Measurements from ENCODE around the gene SPATA7.
"Not testable (repeated sequence)": the region's sequence is repeated elsewhere in the genome, so short reads cannot be mapped to it uniquely, and the experiment has no call there.

The SPATA7 gene, protein sequence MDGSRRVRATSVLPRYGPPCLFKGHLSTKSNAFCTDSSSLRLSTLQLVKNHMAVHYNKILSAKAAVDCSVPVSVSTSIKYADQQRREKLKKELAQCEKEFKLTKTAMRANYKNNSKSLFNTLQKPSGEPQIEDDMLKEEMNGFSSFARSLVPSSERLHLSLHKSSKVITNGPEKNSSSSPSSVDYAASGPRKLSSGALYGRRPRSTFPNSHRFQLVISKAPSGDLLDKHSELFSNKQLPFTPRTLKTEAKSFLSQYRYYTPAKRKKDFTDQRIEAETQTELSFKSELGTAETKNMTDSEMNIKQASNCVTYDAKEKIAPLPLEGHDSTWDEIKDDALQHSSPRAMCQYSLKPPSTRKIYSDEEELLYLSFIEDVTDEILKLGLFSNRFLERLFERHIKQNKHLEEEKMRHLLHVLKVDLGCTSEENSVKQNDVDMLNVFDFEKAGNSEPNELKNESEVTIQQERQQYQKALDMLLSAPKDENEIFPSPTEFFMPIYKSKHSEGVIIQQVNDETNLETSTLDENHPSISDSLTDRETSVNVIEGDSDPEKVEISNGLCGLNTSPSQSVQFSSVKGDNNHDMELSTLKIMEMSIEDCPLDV

DNA sequence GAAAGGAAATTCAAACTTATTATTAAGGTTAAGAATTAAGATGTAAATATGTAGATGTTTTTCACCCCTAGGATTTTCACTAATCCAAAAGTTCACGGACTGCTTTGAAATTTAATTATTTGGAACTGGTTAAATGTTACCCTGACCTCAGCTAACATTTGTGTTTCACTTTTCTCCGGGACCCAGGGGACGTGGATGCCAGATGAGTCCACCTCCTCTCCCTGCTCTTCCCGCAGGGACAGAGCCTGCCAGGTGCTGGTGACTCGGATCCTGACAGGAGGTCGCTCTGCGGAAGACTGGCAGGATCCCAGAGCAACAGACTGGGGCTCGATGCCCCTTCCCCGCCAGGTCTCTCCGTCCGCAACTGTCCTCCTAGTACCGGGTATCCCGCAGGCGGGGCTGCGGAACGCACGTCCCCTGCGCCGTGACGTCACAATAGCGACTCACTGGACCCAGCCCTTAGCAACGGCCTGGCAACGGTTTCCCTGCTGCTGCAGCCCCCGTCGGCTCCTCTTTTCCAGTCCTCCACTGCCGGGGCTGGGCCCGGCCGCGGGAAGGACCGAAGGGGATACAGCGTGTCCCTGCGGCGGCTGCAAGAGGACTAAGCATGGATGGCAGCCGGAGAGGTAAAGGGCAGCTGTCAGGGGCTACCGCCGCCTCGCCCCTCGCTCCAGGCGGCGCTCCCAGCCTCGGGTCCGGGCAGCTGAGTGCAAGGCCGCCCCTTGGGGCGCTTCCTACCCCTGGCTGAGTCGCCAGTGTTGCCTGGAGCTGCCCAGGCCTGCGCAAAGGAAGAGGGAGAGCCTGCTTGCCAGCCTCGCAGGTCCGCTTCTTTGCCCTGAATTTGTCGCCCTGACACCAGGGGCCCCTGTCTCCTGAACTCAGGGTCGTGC, at the start of gene SPATA7:
SPATA7 (plus strand) TSS at position 446 of the 890 bp plus-strand sequence; CDS start at position 608, 162 bp downstream.
- peak; percentile 69 to 73 for DNase-seq

DNA sequence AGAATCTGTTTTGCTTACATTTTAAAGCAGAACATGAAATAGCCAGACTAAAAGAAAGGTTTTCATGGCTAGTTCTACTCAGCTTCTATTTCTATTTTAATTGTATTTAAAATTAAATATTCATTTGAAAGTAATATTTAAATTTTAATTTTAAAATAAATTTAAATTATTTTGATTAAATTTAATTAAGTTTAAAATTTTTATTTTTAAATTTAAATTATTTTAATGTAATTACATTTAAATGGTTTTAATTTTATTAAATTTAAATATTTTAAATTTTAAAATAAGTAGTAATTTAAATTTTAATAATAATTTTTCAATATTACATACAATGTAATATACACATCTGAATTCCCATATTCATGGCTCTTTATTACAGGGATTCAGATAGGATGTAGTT, 45.1 kb upstream of the SPATA7 start:
- no peak for DNase-seq

DNA sequence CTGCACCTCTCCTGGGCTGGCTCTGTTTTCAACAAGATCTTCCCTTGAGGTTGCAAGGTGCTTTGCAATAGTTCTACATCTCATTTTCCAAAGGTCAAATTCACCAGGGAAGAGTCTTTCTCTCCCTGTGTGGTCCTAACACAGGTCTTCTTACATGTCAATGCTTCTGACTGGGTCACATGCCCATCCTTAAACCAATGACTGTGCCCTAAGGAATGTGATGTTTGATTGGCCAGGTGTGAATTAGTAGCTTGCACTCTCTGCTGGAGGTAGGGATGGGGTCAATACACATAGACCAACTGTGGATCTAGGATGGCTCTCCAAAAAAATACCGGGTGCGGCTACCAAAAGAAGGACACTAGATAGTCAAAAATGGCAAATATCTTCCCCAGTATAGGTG, 42.5 kb upstream of the SPATA7 start:
- no peak for DNase-seq

DNA sequence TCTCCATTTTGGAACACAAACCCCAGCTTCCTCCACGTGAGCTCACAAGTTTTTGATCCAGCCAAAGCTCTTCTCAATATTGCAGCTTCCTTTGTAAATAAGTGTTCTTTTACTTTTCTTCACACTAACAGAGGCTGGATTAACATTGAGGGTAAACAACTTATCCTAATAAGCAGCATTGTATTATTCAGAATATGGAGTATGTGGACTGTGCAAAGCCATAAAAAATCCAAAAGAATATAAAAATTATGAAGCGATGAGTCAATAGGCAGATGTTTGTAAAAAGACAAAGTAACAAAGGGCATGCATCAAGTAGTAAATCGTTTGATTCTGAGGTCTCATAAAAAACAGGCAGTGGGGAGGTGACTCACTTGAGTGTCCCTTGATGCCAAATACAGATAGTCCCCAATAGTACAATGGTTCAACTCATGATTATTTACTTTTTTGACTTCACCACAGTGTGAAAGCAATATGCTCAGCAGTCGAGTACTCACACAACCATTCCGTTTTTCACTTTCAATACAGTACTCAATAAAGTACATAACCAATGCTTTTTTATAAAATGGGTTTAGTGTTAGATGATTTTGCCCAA, 39.3 kb upstream of the SPATA7 start:
- no peak for DNase-seq

DNA sequence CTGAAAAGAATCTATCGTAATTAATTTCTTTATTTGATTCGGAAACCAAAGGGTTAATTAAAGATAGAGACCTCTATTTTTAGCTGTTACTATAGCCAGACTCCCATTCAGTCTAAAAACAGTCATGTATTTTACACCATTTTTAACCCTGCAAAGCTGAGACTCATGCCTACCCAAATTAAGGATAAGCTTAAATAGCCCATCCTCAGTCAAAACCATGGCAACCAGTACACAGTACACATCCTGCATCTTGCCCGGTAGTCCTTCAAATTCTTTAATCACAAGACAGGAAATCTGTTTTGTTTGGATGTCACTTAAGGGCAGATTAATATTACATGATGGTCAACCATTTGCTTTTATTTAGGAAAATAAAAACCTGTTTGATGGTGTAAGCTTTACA, 36.9 kb upstream of the SPATA7 start:
- no peak for DNase-seq

DNA sequence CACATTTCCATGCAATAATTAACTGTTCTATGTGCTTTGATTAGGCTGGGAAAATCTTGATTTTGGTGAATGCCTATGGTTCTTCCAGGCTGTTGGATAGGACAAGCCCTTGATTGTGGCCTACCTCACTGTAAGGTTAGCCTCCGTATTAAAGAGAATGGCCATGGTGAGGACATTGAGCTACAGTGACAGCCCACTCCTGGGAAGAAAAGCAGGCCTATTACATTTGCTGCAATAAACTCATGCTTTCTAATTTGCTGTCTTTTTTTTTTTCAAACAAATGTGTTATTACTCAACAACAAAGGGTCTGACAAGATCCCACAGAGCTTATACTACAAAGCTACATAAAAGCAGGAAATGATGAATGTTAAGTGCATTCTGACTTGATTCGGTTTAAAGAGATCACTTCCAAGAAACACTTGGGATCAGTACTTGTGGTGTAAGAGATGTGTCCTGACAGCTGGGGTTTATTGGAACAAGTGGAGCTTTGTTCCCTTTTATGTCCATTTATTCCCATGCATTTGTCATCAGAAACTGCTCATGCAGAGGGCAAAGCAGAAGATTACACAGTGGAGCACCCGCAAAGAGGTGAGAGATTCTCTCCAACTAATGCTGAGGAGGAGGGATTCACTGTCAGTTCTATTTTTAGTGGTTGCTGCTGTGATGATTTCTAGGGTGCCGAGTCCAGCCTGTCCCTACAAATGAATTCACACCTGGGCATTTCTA, 33.3 kb upstream of the SPATA7 start:
- DNase-seq: no peak

DNA sequence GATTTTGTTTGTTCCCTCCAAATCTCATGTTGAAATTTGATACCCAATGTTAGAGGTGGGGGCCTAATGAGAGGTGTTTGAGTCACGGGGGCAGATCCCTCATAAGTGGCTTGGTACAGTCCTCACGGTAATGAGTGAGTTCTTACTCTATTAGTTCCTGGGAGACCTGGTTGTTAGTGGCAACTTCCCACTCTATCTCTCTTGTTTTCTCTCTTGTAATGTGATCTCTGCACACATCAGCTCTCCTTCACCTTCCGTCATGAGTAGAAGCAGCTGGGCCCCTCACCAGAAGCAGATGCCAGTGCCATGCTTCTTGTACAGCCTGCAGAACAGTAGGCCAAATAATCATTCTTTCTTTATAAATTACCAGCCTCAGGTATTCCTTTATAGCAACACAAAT, 32.8 kb upstream of the SPATA7 start:
- DNase-seq: no peak

DNA sequence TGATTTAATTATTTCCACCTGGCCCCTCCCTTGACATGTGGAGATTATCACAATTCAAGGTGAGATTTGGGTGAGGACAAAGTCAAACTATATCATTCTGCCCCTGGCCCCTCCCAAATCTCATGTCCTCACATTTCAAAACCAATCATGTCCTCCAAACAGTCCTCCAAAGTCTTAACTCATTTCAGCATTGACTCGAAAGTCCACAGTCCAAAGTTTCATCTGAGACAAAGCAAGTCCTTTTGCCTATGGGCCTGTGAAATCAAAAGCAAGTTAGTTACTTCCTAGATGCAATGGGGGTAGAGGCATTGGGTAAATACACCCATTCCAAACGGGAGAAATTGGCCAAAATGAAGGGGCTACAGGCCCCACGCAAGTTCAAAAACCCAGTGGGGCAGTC, 31.1 kb upstream of the SPATA7 start:
- no peak for DNase-seq

DNA sequence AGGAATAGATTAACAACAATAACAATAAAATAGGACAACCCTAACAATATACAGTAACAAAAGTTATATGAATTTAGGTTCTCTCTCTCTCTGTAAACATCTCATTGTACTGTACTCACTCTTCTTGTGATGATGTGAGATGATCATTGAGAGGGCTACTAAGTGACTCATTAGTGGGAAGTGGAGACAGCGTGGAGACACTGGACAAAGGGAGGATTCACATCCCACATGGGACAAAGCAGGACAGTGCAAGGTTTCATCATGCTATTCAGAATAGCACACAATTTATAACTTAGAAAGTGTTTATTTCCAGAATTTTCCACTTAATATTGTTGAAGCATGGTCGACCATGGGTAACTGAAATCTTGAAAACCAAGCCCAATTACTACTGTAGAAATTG, 26.0 kb upstream of the SPATA7 start:
- DNase-seq: no peak

DNA sequence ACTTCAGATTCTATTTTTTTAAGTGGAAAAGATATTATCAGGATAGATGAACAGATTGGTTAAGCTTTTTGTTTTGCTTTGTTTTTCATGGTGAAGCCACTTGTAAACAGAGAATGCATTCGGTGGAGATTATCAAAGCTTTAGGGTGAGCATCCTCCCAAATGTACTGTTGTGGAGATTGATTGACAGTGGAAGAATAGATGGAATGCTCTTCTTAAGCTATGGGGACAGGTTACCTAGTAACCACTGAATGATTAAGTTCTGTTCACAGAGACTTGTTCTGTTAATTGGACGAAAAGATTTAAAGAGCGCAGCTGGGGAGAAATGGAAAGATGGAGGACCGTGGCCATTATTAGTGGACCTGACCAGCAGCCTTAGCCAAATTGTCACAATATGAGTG, 21.8 kb upstream of the SPATA7 start:
- DNase-seq: no peak

DNA sequence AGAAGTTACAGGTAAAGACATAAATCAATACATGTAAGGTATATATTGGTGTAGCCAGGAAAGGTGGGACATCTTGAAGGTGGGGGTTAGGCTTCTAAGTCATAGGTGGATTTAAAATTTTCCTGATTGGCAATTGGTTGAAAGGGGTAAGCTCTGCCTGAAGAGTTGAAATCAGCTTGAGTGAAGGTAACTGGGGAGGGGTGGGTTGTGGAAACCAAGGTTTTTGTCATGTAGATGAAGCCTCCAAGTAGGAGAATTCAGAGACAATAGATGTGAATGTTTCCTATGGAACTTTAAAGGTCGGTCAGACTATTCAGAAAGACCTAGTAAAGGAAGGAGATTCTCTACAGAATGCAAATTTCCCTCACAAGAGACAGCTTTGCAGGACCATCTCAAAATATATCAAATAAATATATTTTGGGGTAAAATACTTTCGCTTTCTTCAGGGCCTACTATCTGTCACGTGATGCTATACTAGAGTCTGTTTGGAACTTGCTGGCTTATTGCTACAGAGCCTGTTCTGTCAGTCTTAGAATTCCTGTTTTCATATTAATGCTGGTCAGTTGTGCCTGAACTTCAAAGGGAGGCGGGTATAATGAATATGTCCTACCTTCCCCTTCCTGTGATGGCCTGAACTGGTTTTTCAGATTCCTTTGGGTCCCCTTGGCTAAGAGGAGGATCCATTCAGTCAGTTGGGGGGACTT, 20.6 kb upstream of the SPATA7 start:
- no peak for DNase-seq

DNA sequence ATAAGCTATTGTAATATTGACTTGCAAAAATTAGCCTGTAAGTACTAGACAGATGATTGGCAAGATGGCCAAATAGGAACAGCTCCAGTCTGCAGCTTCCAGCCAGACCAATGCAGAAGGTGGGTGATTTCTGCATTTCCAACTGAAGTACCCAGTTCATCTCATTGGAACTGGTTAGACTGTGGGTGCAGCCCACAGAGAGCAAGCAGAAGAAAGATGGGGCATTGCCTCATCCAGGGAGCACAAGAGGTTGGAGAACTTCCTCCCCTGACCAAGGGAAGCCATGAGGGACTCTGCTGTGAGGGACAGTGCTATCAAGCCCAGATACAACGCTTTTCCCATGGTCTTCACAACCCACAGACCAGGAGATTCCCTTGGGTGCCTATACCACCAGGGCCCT, 16.0 kb upstream of the SPATA7 start:
- no peak for DNase-seq

DNA sequence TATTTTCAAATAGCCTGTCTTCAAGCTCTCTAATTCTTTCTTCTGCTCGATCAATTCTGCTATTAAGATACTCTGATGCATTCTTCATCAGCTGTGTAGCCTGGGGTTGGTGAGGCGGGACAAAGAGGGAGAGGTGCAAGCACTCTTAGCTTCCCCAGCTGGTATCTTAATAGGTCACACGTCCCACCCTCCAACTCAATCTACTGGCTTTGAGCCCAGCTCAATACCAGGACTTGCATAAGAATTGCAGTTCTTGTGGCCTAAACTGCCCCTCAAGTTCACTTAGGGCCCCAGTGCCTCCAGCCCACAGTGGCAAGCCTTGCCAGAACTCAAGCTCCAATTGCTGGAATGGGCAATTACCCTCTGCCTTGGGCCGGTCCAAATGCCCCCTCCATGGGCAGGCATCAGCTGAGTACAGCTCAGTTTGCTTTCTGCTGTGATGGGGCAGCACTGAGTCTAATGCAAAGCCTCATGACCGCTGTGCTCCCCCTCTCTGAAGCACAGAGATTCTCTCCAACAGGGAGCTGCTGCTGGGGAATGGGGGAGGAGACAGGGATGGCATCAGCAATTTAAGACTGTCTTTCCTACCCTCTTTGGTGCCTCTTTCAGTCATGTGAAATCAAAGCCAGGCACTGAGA, 5.6 kb upstream of the SPATA7 start:
- no peak for DNase-seq

DNA sequence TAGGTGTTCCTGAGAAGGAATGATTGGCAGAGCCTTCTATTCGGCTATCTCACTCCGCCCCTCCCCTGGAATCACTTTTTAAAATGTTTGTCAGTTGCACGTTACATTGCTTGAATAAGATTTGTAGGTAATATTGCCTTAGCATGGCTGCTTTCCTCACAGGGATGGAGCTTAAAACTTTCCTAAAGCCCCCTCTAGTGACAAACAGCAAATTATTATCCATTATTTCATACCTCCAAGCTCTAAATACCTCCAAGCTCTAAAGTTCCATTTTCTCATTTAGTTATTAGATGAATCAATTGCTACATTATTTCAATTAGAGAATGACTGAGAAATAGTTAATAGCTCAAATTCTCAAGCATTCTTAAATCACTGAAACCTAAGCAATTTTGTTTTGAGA, 5.1 kb upstream of the SPATA7 start:
- DNase-seq: no peak

DNA sequence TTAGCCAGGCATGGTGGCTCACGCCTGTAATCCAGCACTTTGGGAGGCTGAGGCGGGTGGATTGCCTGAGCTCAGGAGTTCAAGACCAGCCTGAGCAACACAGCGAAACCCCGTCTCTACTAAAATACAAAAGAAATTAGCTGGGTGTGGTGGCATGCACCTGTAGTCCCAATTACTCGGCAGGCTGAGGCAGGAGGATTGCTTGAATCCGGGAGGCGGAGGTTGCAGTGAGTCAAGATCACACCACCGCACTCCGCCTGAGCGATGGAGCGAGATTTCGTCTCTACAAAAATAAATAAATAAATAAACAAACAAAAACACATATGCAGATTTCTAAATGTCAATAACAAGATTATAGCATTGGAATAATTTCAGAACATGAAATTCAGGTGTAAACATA, 3.8 kb upstream of the SPATA7 start:
- DNase-seq: not testable (repeated sequence)

DNA sequence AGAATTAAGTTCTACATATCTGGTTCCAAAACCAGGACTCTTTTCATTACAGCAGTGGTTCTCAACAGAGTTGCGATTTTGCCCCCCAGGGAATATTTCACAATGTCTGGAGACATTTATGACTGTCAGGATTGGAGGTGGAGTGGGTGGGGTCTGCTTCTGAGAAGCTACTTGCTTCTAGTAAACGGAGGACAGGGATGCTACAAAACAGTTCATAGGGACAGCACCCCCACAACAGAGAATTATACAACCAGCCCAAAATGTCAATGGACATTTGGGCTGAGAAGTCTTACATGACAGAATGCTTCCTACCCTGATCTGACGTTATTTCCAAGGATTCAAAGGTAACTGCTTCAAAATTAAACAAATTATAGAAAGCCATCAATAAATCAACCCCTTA, 739 bp upstream of the SPATA7 start:
- peak in 1 of 2 donors; percentile 9 for DNase-seq

DNA sequence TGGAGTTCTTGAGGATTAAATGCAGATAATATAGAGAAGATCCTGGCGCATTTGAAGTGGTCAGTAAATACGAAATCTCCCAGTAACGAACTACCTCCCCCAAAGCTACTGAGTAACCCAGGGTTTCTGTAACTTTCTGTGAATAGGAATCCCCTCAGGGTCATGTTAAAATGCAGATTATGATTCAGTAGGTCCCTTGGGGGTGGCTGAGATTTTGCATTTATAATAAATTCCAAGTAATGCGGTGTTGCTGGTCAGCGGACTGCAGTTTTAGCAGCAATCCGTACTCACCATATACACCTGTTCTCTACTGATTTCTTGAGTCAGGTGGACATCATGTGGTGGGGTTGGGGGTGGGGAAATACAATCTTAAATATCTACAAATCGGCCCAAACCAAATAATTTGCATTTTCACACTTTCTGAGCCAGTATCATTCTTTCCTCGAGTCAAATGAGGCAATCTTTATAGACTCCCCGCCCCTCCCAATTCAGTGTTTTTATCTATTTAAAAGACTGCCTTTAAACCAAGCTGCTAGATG, 868 bp downstream of the SPATA7 start:
- DNase-seq: no peak

DNA sequence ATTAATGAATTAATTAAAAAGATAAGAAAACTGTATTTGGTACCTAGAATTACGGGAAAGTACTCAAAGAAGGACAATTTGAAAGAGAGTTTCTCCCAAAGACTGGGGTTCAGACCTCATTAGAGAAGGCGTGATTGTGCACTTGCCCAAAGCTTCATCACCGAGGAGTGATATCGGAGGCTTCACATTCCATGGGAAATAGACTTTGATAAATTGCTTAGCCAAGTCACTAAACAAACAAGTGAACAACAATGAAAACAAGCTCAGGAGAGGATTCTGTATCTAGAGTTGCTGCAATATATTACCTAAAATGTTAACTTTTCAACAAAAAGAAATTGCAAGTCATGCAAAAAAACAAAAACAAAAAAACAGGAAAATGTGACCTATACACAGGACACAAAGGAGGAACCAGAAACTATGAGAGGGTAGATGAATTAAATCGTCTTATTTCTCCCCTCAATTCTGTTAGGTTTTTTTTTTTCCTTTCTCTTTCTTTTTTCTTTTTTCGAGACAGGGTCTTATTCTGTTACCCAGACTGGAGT, 3.4 kb downstream of the SPATA7 start:
- no peak for DNase-seq

DNA sequence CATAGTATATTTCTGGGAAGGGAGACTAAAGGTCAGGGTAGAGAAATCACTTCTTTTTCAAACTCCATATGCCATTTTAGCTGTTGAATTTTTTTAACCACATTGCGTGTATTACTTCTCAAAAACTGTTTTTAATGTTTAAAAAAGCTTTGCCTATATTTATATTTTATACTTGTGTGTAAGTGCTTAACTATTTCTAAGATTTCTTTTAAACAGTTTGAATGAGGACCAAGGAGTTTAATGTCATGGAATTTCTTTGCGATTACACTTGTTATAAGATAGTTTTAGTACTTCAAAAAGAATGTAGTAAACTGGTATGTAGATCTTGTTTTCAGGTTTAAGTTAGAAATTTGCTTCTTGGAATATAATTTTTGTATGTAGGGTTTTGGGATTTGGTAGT, 7.2 kb downstream of the SPATA7 start:
- DNase-seq: no peak

DNA sequence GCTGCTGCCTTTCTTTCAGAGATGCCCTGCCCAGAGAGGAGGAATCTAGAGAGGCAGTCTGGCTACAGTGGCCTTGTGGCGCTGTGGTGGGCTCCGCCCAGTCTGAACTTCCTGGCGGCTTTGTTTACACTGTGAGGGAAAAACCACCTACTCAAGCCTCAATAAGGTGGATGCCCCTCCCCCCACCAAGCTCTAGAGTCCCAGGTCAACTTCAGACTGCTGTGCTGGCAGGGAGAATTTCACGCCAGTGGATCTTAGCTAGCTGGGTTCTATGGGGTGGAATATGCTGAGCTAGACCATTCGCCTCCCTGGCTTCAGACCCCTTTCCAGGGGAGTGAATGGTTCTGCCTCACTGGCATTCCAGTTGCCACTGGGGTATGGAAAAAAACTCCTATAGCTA, 25.6 kb downstream of the SPATA7 start:
- DNase-seq: no peak

DNA sequence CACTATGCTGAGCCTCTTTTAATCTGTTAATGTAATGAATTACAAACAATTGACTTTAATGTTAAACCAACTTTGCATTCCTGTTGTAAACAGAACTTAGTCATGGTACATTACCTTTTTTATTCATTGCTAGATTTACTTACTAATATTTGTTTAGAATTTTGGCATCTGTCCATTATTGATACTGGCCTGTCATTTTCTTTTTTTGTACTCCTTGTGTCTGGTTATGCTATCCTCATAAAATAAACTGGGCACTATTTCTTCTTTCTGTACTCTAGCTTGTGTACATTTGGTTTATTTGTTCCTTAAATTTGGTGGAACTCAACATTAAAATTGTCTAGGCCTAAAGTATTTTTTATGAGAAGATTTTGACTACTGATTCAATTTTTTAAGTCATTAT, 32.1 kb downstream of the SPATA7 start:
- DNase-seq: no peak

All from bone marrow (tissue), 2 donors.